Neural cell (in vitro differentiated cells): ENCODE data around the gene CEP72. TPM values are rescaled to one million over a fixed set of nuclear protein-coding genes. Genes with fewer than 3 reads are reported as not detected.

Experiments
- H2AFZ ChIP-seq: fragments of 200-600, 300-800 bp; sonication (generic), shearing (Covaris generic); 2 replicates; pipeline ENCODE4 v1.6.0; 2014; ENCODE audit warnings: low read depth, mild to moderate bottlenecking, antibody characterized with exemption, low read length, moderate library complexity
- H3F3A ChIP-seq: fragments of 200-600 bp; shearing (Covaris generic); 2 replicates; pipeline ENCODE4 v1.6.1; 2016; ENCODE audit warnings: mild to moderate bottlenecking, moderate library complexity, mixed read lengths, antibody characterized with exemption, low read length; ENCODE audit not compliant: insufficient read depth, poor library complexity, severe bottlenecking
- H3K27ac ChIP-seq: fragments of 200-600, 300-800 bp; sonication (generic), shearing (Covaris generic); 2 replicates; pipeline ENCODE4 v1.5.1; 2014; ENCODE audit warnings: mild to moderate bottlenecking, low read length, moderate library complexity
- H3K27me3 ChIP-seq: fragments of 300-800, 200-600 bp; sonication (generic), shearing (Covaris generic); 2 replicates; pipeline ENCODE4 v1.6.0; 2014; ENCODE audit warnings: mild to moderate bottlenecking, low read depth, low read length, moderate library complexity; ENCODE audit not compliant: insufficient read depth
- H3K36me3 ChIP-seq: fragments of 300-800, 200-600 bp; sonication (generic), shearing (Covaris generic); 2 replicates; pipeline ENCODE4 v1.5.1; 2014; ENCODE audit warnings: mild to moderate bottlenecking, antibody characterized with exemption, low read length, moderate library complexity; ENCODE audit not compliant: insufficient read depth
- H3K4me2 ChIP-seq: fragments of 300-800, 200-600 bp; sonication (generic), shearing (Covaris generic); 2 replicates; pipeline ENCODE4 v1.6.0; 2014; ENCODE audit warnings: mild to moderate bottlenecking, low read length
- H3K4me3 ChIP-seq: fragments of 300-800, 200-600 bp; sonication (generic), shearing (Covaris generic); 2 replicates; pipeline ENCODE4 v1.5.1; 2014; ENCODE audit warnings: mild to moderate bottlenecking, low read length, moderate library complexity
- H3K79me2 ChIP-seq: fragments of 200-600 bp; shearing (Covaris generic); replicated peaks from 2 replicates; pipeline ENCODE4 v1.6.0; 2014; ENCODE audit warnings: mild to moderate bottlenecking, low read length, moderate library complexity; ENCODE audit not compliant: insufficient read depth
- H3K9ac ChIP-seq: fragments of 300-800, 200-600 bp; sonication (generic), shearing (Covaris generic); 2 replicates; pipeline ENCODE4 v1.6.1; 2016; ENCODE audit warnings: mild to moderate bottlenecking, low read length, mixed read lengths
- H3K9me2 ChIP-seq: fragments of 200-600 bp; shearing (Covaris generic); 2 replicates; pipeline ENCODE4 v1.6.1; 2016; ENCODE audit warnings: mild to moderate bottlenecking, low read length, mixed read lengths; ENCODE audit not compliant: insufficient read depth
- H3K9me3 ChIP-seq: fragments of 200-600, 300-800 bp; sonication (generic), shearing (Covaris generic); 2 replicates; pipeline ENCODE4 v1.6.1; 2016; ENCODE audit warnings: mild to moderate bottlenecking, mixed run types, low read length, moderate library complexity, mixed read lengths
- H4K20me1 ChIP-seq: fragments of 200-600 bp; shearing (Covaris generic); 2 replicates; pipeline ENCODE4 v1.6.1; 2016; ENCODE audit warnings: mild to moderate bottlenecking, mixed run types; ENCODE audit not compliant: insufficient read depth
- CTCF ChIP-seq: fragments of 450-650 bp; IDR thresholded peaks from 2 replicates; pipeline ENCODE4 v1.5.1; 2014; ENCODE audit warnings: antibody characterized with exemption, mild to moderate bottlenecking, moderate library complexity; ENCODE audit not compliant: poor library complexity, severe bottlenecking
- EP300 ChIP-seq: fragments of 450-650 bp; conservative IDR thresholded peaks from 2 replicates; pipeline ENCODE4 v1.6.1; 2014; ENCODE audit warnings: antibody characterized with exemption, mild to moderate bottlenecking, moderate library complexity; ENCODE audit not compliant: poor library complexity, severe bottlenecking
- EZH2 ChIP-seq: fragments of 200-600, 300-800 bp; shearing (Covaris generic), sonication (generic); IDR thresholded peaks from 2 replicates; pipeline ENCODE4 v1.6.1; 2014; ENCODE audit warnings: antibody characterized with exemption, low read length, borderline replicate concordance, mild to moderate bottlenecking; ENCODE audit not compliant: insufficient read depth, poor library complexity, severe bottlenecking
- MXI1 ChIP-seq: fragments of 450-650 bp; conservative IDR thresholded peaks from 2 replicates; pipeline ENCODE4 v1.6.1; 2014; ENCODE audit warnings: antibody characterized with exemption, mild to moderate bottlenecking; ENCODE audit not compliant: poor library complexity, severe bottlenecking
- POLR2AphosphoS5 ChIP-seq: IDR thresholded peaks from 2 replicates; pipeline ENCODE4 v1.6.1; 2012
- RAD21 ChIP-seq: fragments of 450-650 bp; conservative IDR thresholded peaks from 2 replicates; pipeline ENCODE4 v1.6.1; 2014; ENCODE audit warnings: antibody characterized with exemption, mild to moderate bottlenecking, moderate library complexity
- REST ChIP-seq: IDR thresholded peaks from 2 replicates; pipeline ENCODE4 v1.6.1; 2012; ENCODE audit warnings: borderline replicate concordance
- SMC3 ChIP-seq: fragments of 450-650 bp; conservative IDR thresholded peaks from 2 replicates; pipeline ENCODE4 v1.6.1; 2014; ENCODE audit warnings: antibody characterized with exemption, mild to moderate bottlenecking, moderate library complexity; ENCODE audit not compliant: poor library complexity
- TAF1 ChIP-seq: IDR thresholded peaks from 2 replicates; pipeline ENCODE4 v1.6.1; 2012; ENCODE audit warnings: low read depth
- polyA plus RNA-seq: library from polyadenylated mRNA; depleted of rRNA; stranded (reverse); fragments of >200 nt; gene quantifications from 2 replicates; pipeline ENCODE4 v1.2.3, GENCODE V29; 2014

The CEP72 gene
- polyA plus RNA-seq, 1 donor from 2014 or later = 5.9 TPM

GRCh38 chr5:637581-638450 is 25.7 kb downstream of the CEP72 start:
- H2AFZ ChIP-seq = no peak overlapping the region
- H3K9me2 ChIP-seq = no peaks in the 10 kb centered on the region
- H3K27ac ChIP-seq = no peak overlapping the region
- H3K4me2 ChIP-seq = no peak overlapping the region
- no peaks in the 10 kb centered on the region for H4K20me1 ChIP-seq
- no peaks in the 10 kb centered on the region for H3K79me2 ChIP-seq
- H3K9me3 ChIP-seq = no peaks in the 10 kb centered on the region
- H3K27me3 ChIP-seq = no peaks in the 10 kb centered on the region
- H3K9ac ChIP-seq = no peak overlapping the region
- H3F3A ChIP-seq = no peaks in the 10 kb centered on the region
- no peak overlapping the region for H3K4me3 ChIP-seq
- H3K36me3 ChIP-seq = no peaks in the 10 kb centered on the region
- TF ChIP-seq RAD21 (no peak), POLR2AphosphoS5 (no peak), MXI1 (no peak), EP300 (no peak), EZH2 (no peak), REST (no peak), SMC3 (no peak), TAF1 (no peak), CTCF (no peak)

GRCh38 chr5:638501-639252 is 26.5 kb downstream of the CEP72 start:
- Histone ChIP-seq H3K79me2 (no peaks in the 10 kb centered on the region), H3K4me3 (no peak overlapping the region)

More at GRCh38 chr5:638501-639252, 26.5 kb downstream of the CEP72 start:
- Histone ChIP-seq H3K4me2 (no peak overlapping the region), H3K9me3 (no peaks in the 10 kb centered on the region), H3K27me3 (no peaks in the 10 kb centered on the region), H4K20me1 (no peaks in the 10 kb centered on the region), H3K27ac (no peak overlapping the region), H2AFZ (no peak overlapping the region), H3F3A (no peaks in the 10 kb centered on the region), H3K36me3 (no peaks in the 10 kb centered on the region), H3K9ac (no peak overlapping the region), H3K9me2 (no peaks in the 10 kb centered on the region)
- no peak for TF ChIP-seq EZH2
- no peak for TF ChIP-seq RAD21
- TF ChIP-seq POLR2AphosphoS5 = no peak
- TF ChIP-seq MXI1 = no peak
- no peak for TF ChIP-seq CTCF
- TF ChIP-seq TAF1 = no peak
- no peak for TF ChIP-seq EP300
- no peak for TF ChIP-seq SMC3
- no peak for TF ChIP-seq REST
